NCI-H446 (cell line): ENCODE data around the gene MAP3K20.

Source experiments
- DNase-seq, 2 experiments: peaks; one replicate each; lab custom pipeline; 2025; lab: John Stamatoyannopoulos, UW

MAP3K20 gene

GRCh38 chr2:173050684-173051083 is 25.0 kb upstream of the MAP3K20 start:
- peak in 1 of 2 experiments; percentile 45 for DNase-seq

DNA sequence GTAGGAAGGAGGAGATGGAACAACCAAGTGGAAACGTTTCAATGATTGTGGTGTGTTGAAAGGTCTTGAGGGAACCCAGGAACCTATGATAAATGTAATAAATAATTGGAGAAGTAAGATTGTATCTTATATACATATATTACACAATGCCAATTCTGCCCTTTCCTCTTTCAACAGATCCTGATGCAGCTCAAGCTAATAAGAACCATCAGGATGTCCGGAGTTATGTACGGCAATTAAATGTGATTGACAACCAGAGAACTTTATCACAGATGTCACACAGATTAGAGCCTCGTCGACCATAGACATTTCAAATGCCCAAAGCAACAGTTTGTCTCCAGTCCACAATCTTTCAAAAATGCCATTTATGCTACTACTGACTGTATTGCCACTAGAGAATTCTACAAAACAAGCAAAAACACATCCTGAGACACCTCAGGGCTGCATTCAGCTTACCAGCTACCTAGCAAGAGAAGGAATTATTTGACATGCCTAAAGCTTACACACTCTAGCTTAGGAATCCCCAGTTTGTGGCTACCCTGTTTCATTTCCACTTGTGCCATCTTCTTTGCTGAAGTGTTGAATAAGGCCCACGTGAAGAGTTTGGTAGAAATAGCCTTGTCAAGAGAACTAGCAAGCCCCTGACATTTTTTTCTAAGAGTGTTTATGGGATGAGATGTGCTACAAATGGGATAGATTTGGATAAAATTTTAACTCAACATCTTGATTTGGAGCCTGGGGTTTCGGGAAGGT is 24.0 kb upstream of the MAP3K20 start:
- no peak for DNase-seq

- no peak for DNase-seq
These were observed 22.5 kb upstream of the MAP3K20 start for GRCh38 chr2:173053043-173053699.

DNA sequence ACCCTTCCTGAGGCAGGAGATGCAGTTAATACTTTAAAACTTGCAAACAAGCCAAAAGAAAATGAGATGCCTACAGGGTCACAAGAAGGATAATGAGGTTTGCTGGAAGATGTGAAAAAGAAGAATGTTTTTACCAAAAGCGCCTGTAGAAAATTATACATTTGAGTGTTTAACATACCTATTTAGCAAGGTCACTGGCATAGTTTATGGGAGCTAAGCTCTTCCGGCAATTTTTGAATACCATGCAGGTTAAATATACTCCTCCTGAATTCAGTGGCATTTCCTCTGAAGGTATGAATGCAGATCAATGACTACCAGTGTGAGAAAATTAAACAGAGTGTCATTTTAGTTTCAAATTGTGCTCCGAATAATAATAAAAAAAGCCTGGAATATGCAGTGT is 21.2 kb upstream of the MAP3K20 start:
- DNase-seq, result no peak

- no peak for DNase-seq
These were observed 18.8 kb upstream of the MAP3K20 start for GRCh38 chr2:173056705-173057364.

DNA sequence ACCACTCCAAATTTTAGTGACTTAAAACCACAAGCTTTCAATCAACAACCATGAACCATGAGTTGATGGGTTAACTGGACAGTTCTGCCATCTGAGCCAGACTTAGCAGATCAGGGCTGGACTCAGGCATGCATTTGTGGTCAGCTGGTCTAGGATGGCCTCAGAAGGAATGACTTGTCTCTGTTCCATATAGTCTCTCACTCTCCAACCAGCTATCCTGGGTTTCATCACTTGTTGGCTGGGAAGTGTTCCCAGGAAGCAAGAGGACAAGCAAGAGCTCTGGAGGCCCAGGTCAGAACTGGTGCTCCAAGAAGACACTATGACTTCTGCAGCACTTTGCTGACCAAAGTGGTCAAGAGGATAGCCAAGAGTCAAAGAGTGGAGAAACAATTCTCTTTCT is 17.5 kb upstream of the MAP3K20 start:
- DNase-seq, result no peak

- DNase-seq, result no peak
These were observed 17.0 kb upstream of the MAP3K20 start for GRCh38 chr2:173058673-173059072.

GRCh38 chr2:173059292-173059691 is 16.4 kb upstream of the MAP3K20 start:
- no peak for DNase-seq

DNA sequence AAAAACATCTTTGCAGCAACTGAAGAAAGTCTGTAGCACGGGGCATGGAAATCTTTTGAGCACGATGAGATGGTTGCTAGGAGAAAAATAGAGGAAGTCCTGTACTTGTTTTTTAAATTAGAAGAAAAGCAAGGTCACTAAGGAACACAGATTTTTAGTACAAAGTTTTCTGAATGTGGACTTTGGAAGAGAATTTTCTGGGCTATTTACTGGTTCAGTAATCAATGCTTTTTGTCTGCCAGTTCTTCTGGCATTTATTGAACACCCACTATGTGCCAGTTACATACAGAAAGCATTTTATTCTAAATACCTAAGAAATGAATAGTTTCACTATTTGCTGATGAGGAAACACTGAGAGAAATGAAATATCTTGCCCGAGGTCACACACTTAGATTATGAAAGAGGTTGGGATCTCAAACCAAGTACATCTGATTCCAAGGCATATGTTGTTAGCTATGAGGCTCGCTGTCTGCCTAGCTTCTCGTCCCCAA is 15.6 kb upstream of the MAP3K20 start:
- DNase-seq, result no peak

DNA sequence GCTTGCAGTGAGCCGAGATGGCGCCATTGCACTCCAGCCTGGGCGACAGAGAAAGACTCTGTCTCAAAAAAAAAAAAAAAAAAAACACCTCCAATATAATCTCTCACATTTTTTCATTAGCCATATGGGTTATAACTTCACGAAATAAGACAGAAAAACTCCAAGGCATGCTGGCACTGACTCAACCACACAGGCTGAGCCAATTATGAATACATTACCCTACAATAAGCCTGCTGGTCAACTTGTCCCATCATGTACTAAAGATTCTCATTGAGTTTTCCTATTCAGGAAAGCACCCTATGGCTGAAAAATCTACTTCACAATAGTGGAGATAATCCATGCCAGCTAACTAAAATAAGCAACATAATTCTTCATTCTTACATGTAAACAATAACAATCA is 12.8 kb upstream of the MAP3K20 start:
- DNase-seq, result peak; percentile 75 to 86

DNA sequence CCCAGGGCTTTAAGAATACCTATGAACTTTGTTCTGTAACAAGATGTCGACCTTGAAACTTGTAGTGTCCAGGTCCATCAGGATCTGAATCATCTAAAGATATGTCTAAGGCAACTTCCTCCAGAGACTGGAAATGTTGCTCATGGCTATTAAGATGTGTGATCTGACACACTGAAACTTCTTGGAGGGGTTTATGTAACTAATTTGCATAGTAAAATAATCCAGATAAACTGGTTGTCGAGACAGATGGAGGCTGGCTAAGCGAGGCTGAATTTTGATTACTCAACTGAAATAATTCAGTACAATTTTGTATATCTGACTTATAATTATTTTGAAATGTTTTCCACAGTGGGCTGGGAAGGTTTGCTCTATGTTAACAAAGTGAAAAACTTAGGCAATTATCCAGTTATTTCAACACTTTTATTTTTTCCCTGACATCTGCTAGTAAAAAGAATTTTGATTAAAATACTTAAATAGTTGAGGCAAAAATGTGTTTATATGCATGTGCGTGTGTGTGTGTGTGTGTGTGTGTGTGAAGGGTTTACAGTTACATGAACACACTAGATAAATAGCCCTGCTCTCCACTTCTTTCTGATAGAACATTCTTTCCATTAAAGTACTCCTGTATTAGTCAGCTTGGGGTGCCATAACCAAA is 11.4 kb upstream of the MAP3K20 start:
- DNase-seq, result no peak

DNA sequence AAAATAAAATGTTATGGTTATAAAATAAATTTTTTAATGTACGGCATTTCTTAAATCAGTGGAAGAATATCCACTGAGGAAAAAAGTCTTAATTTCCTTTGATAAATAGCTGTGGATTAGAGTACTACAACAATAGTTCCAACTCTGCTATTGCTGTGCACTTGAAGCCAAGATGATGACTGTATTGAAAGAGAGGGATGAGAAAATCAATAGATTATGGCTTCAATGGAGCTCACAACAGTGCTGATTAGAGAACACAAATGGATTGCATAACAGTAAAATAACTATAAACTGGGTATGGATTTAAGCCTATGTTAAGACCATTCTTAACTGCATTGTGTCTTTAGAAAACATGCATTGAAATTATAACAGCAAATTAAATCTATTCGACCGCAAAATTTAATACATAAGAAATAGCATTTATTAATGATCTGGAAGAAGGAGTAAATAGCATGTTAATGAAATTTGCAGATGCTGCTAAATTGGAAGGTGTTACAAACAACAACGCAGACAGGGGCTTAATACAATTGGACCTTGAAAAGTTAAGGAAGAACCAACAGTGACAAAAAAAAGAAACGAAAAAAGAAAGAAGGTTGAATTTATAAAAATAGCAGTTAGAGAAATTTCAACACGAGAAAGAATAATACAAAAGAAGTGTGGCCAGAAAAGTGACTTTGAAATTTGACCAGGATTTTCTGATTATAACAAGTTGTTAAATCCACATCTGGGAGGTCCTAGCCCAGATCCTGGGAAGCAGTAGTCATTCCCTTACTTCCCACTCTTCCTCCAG is 8.6 kb upstream of the MAP3K20 start:
- DNase-seq, result no peak

GRCh38 chr2:173075056-173075780 is 428 bp upstream of the MAP3K20 start:
- DNase-seq, result no peak

GRCh38 chr2:173076581-173077345 is 1.1 kb downstream of the MAP3K20 start:
- peak; percentile 22 to 28 for DNase-seq

- DNase-seq, result peak; percentile 33 to 50
These were observed 2.0 kb downstream of the MAP3K20 start for GRCh38 chr2:173077506-173078177.

DNA sequence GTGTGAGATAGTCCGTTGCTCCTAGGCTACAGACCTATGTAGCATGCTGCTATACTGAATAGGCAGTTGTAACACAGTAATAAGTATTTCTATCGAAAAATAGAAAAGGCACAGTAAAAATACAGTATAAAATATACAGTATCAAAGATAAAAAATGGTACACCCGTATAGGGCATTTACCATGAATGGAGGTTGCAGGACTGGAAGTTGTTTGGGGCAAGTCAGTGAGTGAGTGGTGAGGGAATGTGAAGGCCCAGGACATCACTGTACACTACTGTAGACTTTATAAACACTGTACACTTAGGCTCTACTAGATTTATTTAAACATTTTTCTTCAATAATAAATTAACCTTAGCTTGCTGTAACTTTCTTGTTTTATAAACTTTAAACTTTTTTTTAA is 3.5 kb downstream of the MAP3K20 start:
- no peak for DNase-seq

DNA sequence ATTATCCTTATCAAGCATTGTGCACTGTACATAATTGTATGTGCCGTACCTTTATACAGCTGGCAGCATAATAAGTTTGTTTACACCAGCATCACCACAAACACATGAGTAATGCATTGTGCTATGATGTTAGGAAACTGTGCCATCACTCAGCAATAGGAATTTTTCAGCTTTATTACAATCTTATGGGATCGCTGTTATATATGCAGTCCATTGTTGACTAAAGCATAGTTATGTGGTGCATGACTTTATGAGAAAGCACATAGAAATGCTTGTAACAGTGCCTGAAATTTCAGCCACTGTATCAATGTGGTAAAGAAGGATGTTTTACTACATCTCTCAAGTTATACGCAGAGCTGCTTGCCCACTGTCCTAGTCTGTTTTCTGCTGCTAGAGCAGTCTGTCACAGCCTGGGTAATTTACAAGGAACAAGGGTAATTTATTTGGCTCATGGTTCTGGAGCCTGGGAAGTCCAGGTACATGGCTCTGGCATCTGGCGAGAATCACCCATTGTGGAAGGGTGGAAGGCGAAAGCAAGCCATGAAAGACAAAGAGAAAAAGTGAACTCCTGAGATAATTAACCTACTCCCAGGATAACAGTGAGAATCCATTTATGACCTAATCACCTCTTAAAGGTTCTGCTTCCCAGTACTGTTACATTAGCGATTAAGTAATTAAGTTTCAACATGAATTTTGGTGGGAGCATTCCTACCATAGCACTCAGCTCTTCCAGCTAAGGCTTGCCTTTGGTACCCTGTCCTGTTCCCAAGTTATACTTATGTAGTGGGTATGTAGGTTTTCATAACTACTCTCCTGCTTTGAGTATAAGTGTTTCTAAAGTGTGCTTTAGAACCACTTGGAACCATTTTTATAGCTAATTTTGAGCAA is 4.6 kb downstream of the MAP3K20 start:
- DNase-seq, result no peak

DNA sequence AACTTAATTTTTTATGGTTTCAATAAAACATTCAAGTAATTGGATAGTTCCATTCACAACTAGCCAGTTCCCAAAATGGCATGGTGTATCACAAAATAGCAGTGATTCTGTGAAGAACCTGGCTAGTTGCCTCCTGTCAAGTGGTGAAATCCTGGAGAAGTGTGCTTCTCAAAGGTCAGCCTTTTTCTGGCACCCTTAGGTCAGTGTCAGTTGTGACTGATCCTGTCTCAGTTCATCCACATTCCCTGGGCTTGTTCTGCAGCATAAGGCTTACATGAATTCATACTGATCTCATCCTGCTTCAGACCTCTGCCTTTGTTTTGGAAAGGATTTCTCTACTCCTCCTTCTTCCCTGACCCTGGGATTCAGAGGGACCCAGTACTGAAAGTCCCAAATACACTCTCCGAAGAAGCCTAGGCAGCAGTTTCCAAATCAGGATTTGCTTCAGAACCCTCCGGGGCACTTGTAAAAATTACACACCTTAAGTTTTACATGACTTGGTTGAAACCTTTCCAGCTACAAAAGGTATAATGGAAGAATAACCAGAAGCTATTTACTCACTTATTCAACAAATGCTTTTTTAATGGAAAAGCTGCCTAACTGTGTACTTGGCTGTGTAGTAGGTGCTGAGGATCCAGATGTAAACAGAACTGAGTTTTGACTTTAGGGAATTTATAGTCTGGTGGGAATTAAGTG is 11.0 kb downstream of the MAP3K20 start:
- DNase-seq, result no peak
